Measurements from ENCODE around the gene ANTKMT.

- TF ChIP-seq CTCF (IDR thresholded peaks at IDR 0.05) (no peak), POLR2A (IDR thresholded peaks at IDR 0.05) (no peak)
These were observed 25.7 kb downstream of the ANTKMT start for GRCh38 chr16:746637-747036.
